ENCODE data around the gene NEDD8. TPM values are rescaled to one million over a fixed set of nuclear protein-coding genes. Genes with fewer than 3 reads are reported as not detected.

Gene NEDD8
- total RNA-seq, 1 experiment from 2014 or later: 129 TPM

GRCh38 chr14:24266344-24267244, 34.4 kb upstream of the NEDD8 start:
- no peak for DNase-seq (ENCODE audit: low read depth)
- in situ Hi-C loops (cut with HindIII; ENCODE audit: low pct_unique_long_range_greater_than_20kb, low sequenced_read_pairs): no loop called here

GRCh38 chr14:24264298-24264697, 32.1 kb upstream of the NEDD8 start:
- DNase-seq (ENCODE audit: low read depth): no peak
- in situ Hi-C loops (cut with HindIII; ENCODE audit: low pct_unique_long_range_greater_than_20kb, low sequenced_read_pairs): no loop called here

- in situ Hi-C loops (cut with HindIII; ENCODE audit: low pct_unique_long_range_greater_than_20kb, low sequenced_read_pairs): no loop called here
- no peak for DNase-seq (ENCODE audit: low read depth)
Observed at GRCh38 chr14:24263848-24264247, 31.7 kb upstream of the NEDD8 start.

- no peak for DNase-seq (ENCODE audit: low read depth)
- in situ Hi-C loops (cut with HindIII; ENCODE audit: low pct_unique_long_range_greater_than_20kb, low sequenced_read_pairs): no loop called here
Observed at GRCh38 chr14:24262821-24263733, 30.9 kb upstream of the NEDD8 start, which contains the start of gene TGM1. TSS of gene TGM1 (minus strand) at chr14:24263177. CDS start at chr14:24262352, 825 bp downstream.

- no peak for DNase-seq (ENCODE audit: low read depth)
- in situ Hi-C loops (cut with HindIII; ENCODE audit: low pct_unique_long_range_greater_than_20kb, low sequenced_read_pairs): no loop called here
Observed at GRCh38 chr14:24261969-24262327, 29.8 kb upstream of the NEDD8 start.

- no peak for DNase-seq (ENCODE audit: low read depth)
- in situ Hi-C loops (cut with HindIII; ENCODE audit: low pct_unique_long_range_greater_than_20kb, low sequenced_read_pairs): no loop called here
Observed at GRCh38 chr14:24261256-24261968, 29.2 kb upstream of the NEDD8 start.

GRCh38 chr14:24260780-24261157, 28.6 kb upstream of the NEDD8 start:
- in situ Hi-C loops (cut with HindIII; ENCODE audit: low pct_unique_long_range_greater_than_20kb, low sequenced_read_pairs): no loop called here
- no peak for DNase-seq (ENCODE audit: low read depth)

GRCh38 chr14:24260026-24260779, 28.0 kb upstream of the NEDD8 start:
- in situ Hi-C loops (cut with HindIII; ENCODE audit: low pct_unique_long_range_greater_than_20kb, low sequenced_read_pairs): no loop called here
- no peak for DNase-seq (ENCODE audit: low read depth)

GRCh38 chr14:24259282-24260025, 27.3 kb upstream of the NEDD8 start:
- in situ Hi-C loops (cut with HindIII; ENCODE audit: low pct_unique_long_range_greater_than_20kb, low sequenced_read_pairs): no loop called here
- no peak for DNase-seq (ENCODE audit: low read depth)

GRCh38 chr14:24258548-24259265, 26.5 kb upstream of the NEDD8 start:
- in situ Hi-C loops (cut with HindIII; ENCODE audit: low pct_unique_long_range_greater_than_20kb, low sequenced_read_pairs): no loop called here
- no peak for DNase-seq (ENCODE audit: low read depth)

GRCh38 chr14:24258119-24258518, 26.0 kb upstream of the NEDD8 start:
- in situ Hi-C loops (cut with HindIII; ENCODE audit: low pct_unique_long_range_greater_than_20kb, low sequenced_read_pairs): no loop called here
- DNase-seq (ENCODE audit: low read depth): no peak

GRCh38 chr14:24256960-24257359, 24.8 kb upstream of the NEDD8 start:
- in situ Hi-C loops (cut with HindIII; ENCODE audit: low pct_unique_long_range_greater_than_20kb, low sequenced_read_pairs): no loop called here
- no peak for DNase-seq (ENCODE audit: low read depth)

- no peak for DNase-seq (ENCODE audit: low read depth)
- in situ Hi-C loops (cut with HindIII; ENCODE audit: low pct_unique_long_range_greater_than_20kb, low sequenced_read_pairs): no loop called here
Observed at GRCh38 chr14:24255931-24256711, 24.0 kb upstream of the NEDD8 start.

- DNase-seq (ENCODE audit: low read depth): no peak
- in situ Hi-C loops (cut with HindIII; ENCODE audit: low pct_unique_long_range_greater_than_20kb, low sequenced_read_pairs): no loop called here
Observed at GRCh38 chr14:24255438-24255837, 23.3 kb upstream of the NEDD8 start.

GRCh38 chr14:24254630-24255392, 22.6 kb upstream of the NEDD8 start:
- DNase-seq (ENCODE audit: low read depth): no peak
- in situ Hi-C loops (cut with HindIII; ENCODE audit: low pct_unique_long_range_greater_than_20kb, low sequenced_read_pairs): no loop called here

Measured in Caki2 (cell line).